Pulmonary artery endothelial cell (primary cell): ENCODE data around the gene TFF1. TPM values are rescaled to one million over a fixed set of nuclear protein-coding genes. Genes with fewer than 3 reads are reported as not detected.

Experiments
- DNase-seq: peaks from one replicate; pipeline ENCODE4 v3.0.0-alpha.2; 2011; ENCODE audit warnings: low read depth, low spot score
- total RNA-seq: library from RNA; depleted of rRNA; stranded (reverse); fragments of >200 nt; gene quantifications from 2 replicates; pipeline ENCODE4 v1.2.3, GENCODE V29; 2014

Gene TFF1
- total RNA-seq, 1 donor from 2014 or later: not detected

DNA sequence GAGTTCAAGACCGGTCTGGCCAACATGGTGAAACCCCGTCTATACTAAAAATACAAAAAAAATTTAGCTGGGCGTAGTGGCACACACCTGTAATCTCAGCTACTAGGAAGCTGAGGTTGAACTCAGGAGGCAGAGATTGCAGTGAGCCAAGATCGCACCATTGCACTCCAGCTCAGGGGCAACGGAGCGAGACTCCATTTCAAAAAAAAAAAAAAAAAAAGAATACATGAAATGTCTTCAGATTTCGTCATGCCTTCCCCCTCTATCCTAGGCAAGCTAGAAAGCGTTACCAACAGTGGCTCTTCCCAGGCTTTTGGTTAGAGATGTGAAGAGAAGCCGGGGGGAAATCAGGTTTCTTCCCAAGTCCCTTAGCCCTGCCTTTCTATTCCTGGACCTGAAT, 3.6 kb downstream of the TFF1 start:
- DNase-seq: no peak

DNA sequence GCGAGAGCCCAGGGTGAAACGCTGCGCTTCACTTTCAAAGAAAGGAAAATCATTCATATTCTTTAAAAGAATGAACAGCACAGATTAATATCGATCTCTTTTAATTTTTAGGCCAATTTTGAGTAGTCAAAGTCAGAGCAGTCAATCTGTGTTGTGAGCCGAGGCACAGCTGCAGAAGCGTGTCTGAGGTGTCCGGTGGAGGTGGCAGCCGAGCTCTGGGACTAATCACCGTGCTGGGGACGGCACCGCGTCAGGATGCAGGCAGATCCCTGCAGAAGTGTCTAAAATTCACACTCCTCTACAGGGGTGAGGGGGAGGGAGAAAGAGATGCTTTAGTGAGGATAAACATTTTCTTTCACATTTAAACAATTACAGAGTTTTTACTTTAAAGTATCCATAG, 4.1 kb downstream of the TFF1 start:
- DNase-seq: no peak

DNA sequence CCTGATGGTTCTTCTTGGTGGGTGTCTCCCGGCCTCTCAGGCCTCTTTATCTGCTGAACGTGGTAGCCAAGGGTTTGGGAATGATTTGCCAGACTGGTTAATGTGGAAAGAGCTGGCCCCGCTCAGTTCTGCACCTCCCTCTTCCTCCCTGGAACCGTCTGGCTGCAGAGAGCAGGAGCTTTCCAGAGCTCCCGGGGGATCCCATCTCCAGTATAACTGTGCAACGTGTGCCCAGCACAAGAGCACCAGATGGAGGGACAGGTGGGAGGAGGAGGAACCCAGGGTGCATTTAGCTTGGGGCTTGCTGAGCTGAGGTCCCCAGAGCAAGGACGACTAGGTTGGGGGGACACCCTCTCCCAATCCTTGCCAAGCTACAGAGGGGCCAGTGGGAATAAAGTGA, 5.0 kb downstream of the TFF1 start:
- no peak for DNase-seq

DNA sequence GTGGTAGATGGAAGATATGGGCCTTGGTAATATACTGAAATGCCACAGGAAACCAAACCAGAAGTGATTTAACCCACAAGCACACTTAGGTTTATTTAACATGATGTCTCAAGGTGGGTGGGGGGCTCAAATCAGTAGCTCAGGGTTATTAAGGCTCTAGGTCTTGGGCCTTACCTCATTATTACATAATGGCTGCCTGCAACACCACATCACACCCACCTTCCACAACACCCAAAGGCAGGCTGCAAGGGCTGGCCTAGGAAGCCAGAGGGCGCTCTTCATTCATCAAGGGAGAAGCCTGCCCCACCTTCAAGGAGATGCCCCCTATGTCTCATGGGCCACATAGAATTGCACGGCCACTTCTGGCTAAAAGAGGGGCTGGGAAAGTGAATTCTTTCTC, 6.0 kb downstream of the TFF1 start:
- DNase-seq: no peak

DNA sequence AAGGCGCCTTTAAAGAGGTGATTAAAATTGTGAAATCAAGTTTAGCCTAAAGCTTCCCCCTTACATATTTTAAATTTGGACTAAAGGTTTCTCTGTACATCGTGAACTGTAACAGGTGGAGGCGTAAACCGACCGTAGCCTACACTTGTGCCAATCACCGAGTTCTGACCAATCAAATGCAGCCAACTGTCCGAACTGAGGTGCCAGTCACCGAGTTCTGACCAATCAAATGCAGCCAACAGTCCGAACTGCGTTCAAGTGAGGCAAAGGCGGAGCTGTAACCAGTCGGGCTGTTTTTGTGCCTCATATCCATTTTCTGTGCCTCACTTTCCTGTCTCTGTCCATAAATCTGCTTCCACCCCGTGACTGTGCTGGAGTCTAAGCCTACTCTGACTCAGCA, 7.4 kb downstream of the TFF1 start:
- no peak for DNase-seq

DNA sequence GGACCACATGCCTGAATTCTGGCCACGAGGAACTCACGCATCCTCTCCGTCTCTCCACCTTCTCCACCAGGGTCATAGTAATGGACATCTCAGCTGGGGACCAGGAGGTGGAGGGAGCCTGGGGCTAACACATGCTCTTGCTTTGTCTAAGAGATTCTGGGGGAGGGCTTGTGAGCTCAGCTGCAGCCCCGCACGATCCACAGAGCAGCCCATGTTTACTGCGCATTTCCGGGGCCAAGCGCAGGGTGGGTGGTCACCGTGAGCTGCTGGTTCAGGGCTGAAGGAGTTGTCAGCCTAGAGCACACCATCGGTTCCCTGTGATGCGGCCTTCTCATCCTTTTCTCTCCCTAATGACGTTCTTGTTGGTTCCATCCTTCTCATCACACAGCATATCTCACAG, 8.1 kb downstream of the TFF1 start:
- no peak for DNase-seq

DNA sequence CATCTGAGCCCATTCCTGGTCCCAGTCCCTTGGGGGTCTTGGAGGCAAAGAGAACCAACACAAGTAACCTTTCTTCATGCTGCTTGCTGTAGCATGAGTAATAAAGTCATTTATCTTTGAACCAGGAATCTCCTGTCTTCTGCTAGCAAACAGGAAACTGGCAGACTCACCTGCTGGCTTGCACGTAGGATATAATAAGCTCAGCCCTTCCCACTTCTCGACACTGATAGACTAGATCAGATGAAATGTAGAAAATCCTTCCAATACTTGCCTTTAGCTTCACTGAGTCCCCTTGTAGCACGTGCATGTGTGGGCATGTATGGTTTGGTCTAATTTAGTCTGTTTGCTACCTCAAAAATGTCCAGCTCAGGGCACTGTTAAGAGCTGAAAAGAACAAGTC, 9.0 kb downstream of the TFF1 start:
- DNase-seq: no peak

DNA sequence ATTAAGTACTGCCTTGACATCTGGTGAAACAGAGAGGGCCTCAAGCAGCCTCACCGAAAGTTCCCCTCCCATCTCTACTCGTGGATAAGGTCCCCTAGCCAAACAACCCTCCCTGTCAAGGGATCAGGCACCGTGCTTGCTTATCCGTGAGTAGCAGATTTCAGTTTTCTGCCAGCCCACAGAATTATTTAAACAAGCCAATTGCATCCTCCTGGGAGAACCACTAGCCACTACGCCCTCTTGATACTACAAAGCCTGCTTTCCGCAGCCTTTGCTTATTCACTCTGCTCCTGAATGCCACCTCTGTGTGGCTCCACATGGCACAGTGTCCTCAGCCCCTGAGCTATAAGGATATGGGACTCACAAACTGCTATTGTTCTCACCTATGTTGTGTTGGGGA, 9.7 kb downstream of the TFF1 start:
- DNase-seq: no peak

DNA sequence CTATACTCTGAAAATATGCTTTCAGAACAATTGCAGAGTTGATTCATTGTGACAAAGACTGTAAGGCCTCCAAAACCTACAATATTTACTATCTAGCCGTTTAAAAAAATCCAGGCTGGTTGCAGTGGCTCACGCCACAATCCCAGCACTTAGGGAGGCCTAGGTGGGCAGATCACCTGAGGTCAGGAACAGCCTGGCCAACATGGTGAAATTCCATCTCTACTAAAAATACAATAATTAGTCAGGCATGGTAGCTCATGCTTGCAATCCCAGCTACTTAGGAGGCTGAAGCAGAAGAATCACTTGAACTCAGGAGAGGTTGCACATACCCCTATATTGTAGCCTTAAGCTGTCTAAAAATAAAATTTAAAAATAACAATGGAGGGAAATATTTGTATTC, 10.3 kb downstream of the TFF1 start:
- no peak for DNase-seq

DNA sequence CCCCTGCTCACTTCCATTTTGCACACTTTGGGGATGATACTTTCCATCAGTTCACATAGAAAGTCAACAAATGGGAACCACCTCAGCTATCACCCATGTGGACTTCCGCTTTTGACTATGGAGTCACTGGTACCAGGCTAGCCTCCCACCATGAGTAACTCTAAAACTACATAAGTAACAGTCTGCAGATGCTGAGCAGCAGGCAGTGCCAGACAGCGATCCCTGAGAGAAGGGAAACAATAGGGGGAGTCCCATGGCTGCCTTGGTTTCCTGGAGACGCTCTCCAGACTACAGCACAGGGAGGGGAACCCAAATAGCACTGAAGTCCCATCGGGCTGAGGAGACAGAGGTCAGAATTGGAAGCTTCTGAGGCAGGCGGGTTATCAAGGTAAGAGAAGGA, 12.7 kb downstream of the TFF1 start:
- no peak for DNase-seq

DNA sequence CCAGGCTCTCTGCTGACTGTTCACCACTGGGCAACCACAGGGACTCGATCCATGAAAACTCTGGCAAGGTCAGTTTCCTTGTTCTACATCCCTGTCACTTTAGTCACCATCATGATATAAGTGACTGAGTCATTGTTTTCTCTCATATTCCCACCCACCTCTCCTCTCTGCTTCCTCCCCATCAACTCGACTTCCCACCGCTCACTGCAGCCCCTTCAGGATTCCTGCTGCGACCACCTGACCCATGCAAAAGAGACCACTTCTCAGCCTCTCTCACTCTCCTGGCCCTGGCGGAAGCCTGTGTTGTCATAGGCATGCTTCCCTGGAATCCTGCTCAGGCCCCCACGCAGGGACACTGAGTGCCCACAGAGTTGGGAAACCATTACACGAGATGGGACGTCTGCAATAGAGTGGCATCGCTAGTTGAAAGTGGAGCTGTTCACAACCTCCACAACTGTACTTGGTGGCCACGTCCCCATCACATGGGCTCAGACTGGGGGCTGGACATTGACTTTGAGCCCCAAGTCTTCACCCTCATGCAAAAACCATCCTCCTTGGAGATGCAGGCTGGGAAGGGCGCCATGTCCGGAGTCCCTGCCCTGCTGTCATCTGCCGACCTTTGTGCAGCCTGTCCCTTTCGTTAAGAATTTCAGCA, 13.8 kb downstream of the TFF1 start:
- no peak for DNase-seq

DNA sequence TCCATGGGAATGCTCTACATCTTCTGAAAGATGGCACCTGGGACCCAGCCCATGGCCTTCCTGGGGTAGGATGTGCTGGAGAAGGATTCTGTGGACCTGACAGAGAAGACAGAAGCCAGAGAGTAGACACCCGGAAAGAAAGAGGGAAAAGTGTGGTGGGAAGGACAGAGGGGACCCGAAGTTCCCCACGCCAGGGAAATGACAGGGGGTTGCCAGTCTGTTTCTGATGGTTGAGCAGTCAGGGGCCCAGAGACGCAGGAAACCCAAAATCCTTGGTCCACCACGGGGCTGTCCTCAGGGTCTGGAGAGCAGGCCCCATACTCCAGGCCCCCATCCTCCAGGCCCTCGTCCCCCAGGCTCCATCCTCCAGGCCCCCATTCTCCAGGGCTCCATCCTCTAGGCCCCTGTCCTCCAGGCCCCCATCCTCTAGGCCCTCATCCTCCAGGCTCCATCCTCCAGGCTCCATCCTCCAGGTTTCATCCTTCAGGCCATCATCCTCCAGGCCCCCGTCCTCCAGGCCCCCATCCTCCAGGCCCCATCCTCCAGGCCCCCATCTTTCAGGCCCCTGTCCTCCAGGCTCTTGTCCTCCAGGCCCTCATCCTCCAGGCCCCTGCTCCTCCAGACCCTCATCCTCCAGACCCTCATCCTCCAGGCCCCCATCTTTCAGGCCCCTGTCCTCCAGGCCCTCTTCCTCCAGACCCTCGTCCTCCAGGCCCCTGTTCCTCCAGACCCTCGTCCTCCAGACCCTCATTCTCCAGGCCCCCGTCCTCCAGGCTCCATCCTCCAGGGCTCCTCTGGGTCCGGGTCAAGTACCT, 14.5 kb downstream of the TFF1 start:
- DNase-seq: no peak

DNA sequence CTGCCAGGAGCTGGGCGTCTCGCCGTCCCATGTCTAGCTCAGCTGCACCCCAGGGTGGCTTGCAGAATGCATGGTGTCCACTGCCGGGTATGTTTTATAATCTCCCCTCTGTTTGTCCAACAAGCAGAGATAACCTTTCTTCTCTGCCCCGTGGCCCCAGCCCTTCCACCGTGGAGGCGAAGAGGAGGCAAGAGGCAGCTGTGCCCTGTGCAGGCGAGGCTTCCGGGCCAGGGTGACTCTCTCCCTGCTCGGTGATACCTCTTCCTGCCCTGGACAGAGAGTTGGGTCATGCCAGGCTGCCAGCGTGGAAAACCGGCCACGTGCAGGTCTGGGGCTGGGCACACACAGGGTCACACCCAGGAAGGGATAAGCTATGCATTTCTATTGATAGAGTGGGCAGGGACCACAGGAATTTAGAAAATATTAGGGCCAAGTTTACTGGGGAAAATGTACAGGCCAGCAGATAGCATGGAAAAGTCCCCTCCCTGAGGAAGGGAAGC, 15.4 kb downstream of the TFF1 start, which contains the start of gene TFF2:
TSS of gene TFF2 (minus strand) at position 68 of the 500 bp plus-strand sequence. CDS start at position 31, 37 bp downstream.
- no peak for DNase-seq

DNA sequence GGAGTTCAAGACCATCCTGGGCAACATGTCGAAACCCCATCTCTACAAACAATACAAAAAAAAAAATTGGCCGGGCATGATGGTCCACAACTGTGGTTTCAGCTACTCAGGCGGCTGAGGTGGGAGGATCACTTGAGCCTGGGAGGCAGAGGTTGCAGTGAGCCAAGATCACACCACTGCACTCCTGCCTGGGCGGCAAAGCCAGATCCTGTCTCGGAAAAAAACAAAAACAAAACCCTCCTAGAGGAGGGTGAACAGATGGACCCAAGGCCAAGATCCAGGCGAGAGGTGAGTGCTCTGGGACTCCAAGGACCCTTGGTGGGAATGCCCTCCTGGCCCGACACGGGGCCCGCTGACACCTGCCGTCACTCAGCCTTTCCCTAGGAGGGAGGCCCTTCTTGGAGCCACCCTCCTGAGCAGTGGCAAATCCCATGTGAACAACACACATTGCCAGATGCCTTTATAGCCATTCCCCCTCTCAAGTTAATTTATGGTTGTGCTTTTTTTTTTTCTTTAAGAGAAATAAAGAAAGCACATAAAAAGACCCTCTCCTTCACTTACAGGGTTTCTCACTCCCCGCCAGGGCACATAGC, 15.9 kb downstream of the TFF1 start:
- no peak for DNase-seq

DNA sequence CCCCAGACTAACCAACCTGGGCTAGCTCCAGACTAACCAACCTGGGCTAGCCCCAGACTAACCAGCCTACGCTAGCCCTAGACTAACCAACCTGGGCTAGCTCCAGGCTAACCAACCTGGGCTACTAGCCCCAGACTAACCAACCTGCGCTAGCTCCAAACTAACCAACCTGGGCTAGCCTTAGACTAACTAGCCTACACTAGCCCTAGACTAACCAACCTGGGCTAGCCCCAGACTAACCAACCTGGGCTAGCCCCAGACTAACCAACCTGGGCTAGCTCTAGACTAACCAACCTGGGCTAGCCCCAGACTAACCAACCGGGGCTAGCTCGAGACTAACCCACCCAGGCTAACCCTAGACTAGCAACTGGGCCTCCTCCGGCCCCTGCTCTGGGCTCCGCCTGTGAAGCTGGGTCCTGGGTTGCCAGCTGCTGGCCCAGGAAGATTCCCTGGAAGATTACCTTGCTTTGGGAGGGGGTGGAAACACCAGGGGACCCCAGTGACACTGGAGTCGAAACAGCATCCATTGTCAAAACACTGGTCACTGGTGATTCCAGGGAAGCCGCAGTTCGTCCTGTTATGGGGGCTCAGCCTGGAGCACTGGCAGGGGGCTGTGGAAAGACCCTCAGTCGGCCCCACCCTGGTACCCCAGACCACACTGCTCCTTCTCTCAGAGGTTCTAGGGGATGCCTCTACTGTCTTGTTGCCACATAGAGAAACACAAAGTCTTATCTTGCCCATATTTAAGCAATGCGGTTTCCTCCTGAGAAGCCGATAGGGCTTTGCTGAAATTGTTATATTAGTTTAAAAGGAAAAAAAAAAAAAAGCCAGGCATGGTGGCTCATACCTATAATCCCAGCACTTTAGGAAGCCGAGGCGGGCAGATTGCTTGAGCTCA, 16.7 kb downstream of the TFF1 start:
- DNase-seq: no peak

DNA sequence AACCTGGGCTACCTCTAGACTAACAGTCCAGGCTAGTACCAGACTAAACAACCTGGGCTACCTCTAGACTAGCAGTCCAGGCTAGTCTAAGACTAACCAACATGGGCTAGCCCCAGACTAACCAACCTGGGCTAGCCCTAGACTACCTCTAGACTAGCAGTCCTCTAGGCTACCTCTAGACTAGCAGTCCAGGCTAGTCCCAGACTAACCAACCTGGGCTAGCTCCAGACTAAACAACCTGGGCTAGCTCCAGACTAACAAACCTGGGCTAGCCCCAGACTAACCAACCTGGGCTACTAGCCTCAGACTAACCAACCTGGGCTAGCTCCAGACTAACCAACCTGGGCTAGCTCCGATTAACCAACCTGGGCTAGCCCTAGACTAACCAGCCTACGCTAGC, 17.6 kb downstream of the TFF1 start:
- no peak for DNase-seq

DNA sequence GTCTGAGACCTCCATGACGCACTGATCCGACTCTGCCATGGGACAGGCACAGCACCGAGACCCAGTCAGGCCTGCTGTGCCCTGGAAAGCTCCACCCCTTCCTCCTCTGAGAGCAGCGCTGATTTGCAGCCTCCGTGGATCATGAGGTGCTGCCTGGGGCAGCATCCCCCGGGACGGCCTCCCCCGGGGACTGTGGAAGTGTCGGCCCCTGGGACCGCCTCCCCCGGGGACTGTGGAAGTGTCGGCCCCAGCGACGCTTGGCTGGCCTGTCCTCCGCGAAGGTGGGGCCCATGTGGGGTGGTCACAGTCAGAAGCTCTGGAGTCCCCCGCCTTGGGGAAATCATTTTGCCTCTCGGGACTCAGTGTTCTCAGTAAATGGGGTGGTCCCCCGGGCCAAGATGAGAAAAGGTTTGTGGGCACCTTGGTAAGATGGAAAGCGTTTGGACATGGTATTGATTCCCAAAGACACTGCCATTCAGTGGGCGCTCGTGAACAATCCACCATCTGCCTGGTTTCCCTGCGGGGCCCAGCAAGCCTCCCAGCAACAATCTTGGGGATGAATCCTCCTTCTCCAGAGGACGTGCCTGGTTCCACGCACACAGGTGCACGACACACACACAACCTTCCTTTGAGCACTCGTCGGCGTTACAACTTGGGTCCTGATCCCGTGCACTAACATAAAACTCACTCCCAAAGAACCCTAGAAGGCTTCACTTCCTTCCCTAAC, 18.6 kb downstream of the TFF1 start:
- no peak for DNase-seq

DNA sequence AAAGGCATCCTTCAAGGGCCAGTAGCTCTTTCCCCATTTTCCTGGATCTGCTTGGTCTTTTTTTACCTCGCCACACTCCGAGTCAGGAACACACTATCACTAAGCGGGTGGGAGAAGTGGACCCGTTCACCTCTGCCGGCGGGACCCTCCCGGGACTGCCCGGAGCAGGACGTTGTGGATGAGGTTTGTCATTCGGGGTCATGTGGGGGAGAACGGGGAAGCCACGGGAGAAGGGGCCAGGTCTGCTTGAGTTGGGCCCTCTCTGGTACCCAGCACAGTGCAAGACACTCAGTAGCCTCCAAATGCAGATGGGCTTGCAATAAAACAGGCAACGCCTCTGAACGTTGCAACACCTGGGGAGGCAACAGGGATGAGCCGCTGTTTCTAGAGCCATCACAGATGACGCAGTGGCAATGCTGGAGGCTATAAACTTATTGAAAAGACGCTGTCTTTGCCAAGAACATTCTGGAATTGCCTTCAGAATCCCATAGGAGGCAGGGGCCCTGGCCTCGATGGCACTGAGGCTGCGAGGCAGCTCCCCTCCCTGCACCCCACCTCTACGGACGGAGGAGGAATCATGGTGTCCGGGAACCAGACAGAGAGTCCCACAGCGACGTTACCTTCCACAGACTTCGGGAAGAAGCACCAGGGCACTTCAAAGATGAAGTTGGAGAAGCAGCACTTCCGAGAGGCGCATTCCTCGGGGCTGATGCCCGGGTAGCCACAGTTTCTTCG, 19.3 kb downstream of the TFF1 start:
- DNase-seq: no peak

DNA sequence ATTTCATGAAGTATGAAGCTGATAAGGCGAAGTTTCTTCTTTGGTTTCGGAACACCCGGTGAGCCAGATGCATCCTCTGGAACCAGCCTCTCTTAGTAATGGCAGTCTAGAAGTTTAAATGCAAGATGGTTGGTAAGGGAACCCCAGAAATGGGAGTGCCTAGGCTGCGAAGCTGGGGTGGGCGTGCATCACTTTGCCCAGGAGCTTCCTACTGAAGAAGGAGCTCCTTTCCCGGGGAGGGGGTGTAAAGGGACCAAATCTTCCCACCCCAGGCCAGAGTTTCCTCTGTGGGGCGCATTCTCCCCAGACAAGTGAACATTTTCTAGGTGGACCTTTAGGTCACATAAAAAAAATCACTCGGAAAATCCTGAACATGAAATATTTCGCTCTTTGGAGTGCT, 19.9 kb downstream of the TFF1 start:
- DNase-seq: no peak

DNA sequence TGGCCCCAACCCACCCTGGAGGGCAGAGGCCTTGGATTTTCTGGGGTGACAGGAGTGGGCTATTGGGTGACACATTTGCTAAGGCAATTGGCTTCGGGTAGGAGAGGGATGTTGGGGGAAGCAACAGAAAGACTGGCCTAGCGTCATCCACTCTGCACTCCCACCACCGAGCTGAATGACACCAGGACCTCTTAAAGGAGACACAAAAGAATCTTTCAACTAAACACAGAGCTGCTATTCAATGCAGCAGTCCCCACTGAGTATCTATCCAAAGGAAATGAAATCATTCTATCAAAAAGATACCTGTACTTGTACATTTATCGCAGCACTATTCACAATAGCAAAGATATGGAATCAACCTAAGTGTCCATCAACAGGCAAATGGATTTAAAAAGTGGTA, 21.7 kb downstream of the TFF1 start:
- no peak for DNase-seq
